GM12872 (cell line): Measurements from ENCODE around the gene ESPL1.

Source experiments
- TF ChIP-seq, protein P1 (sequence below): IDR thresholded peaks from 3 replicates; pipeline ENCODE4 v1.5.1; 2011; ENCODE audit warnings: low read depth, mild to moderate bottlenecking, low read length, moderate library complexity; ENCODE audit not compliant: insufficient read depth

The ESPL1 gene

DNA sequence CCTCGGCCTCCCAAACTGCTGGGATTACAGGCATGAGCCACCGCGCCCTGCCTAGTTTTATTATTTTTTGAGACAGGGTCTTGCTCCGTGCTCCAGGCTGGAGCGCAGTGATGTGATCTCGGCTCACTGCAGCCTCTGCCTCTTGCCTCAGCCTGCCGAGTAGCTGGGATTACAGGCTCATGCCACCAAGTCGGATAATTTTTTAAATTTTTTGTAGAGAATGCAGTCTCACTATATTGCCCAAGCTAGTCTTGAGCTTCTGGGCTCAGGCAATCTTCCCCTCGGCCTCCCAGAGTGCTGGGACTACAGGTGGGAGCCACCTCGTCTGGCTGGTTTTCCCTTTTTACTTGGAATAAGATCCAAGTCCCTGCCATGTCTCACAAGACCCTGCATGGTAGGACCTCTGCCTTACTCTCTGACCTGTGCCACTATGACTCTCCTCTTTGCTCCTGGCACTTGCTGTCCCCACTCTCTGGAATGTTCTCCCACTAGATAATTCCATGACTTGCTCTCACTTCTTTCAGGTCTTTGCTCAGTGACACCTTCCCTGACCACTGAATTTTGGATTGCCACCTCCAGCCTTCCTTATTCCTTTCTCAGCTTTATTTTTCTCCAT is 28.3 kb upstream of the ESPL1 start:
- TF ChIP-seq, protein P1, sequence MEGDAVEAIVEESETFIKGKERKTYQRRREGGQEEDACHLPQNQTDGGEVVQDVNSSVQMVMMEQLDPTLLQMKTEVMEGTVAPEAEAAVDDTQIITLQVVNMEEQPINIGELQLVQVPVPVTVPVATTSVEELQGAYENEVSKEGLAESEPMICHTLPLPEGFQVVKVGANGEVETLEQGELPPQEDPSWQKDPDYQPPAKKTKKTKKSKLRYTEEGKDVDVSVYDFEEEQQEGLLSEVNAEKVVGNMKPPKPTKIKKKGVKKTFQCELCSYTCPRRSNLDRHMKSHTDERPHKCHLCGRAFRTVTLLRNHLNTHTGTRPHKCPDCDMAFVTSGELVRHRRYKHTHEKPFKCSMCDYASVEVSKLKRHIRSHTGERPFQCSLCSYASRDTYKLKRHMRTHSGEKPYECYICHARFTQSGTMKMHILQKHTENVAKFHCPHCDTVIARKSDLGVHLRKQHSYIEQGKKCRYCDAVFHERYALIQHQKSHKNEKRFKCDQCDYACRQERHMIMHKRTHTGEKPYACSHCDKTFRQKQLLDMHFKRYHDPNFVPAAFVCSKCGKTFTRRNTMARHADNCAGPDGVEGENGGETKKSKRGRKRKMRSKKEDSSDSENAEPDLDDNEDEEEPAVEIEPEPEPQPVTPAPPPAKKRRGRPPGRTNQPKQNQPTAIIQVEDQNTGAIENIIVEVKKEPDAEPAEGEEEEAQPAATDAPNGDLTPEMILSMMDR, result no peak

DNA sequence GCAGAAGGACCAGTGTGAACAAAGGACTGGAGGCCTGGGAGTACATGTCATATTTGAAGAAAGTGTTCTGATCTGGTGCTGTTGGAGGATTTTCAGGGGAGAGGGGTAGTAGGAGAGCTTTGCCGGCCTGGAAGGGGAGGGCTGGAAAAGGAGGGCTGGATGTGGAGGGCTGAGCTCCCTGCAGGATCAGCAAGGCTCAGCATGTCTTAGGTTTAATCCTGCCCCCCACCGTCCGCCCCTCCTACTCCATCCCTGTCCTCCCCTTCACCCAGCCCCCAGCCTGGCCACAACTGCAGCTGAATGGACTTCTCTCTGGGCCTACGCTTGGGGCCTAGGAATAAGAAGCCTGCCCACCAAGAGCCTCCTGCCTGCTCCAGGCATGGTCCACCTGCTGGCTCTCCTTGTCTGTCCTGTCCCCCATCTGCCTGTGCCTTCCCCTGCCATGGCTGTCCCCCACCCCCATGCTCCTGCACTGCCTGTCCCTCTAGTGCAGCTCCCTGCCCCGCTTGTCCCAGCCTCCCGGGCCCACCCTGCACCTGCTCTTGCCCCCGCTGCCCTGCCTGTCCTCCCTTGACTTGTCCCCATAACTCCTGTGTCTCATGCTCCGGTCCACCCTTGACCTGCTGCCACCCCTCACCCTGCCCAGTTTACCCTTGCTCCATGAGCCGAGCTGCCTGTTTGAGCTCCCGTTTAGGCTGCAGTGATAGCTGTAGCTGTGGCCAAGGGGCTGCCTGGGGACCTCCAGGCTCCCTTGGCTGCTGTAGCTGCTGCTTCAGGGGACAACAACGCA is 26.3 kb upstream of the ESPL1 start:
- TF ChIP-seq, protein P1, result no peak

- TF ChIP-seq, protein P1, result no peak
These were observed 23.8 kb upstream of the ESPL1 start for GRCh38 chr12:53244337-53244736.

GRCh38 chr12:53245286-53245685 is 22.8 kb upstream of the ESPL1 start:
- TF ChIP-seq, protein P1, result no peak

- TF ChIP-seq, protein P1, result peak; percentile 64
These were observed 16.4 kb upstream of the ESPL1 start for GRCh38 chr12:53251477-53252348.

GRCh38 chr12:53252349-53252916 is 15.7 kb upstream of the ESPL1 start:
- TF ChIP-seq, protein P1, result no peak

- TF ChIP-seq, protein P1, result no peak
These were observed 14.8 kb upstream of the ESPL1 start for GRCh38 chr12:53253298-53253697.
